ENCODE measurements around the gene POP4. TPM values are rescaled to one million over a fixed set of nuclear protein-coding genes. Genes with fewer than 3 reads are reported as not detected.
"Not testable (repeated sequence)": the region's sequence is repeated elsewhere in the genome, so short reads cannot be mapped to it uniquely, and the experiment has no call there.

Gene POP4
- 10 to 100 TPM; 59.9 to 64.5 (median 61.3) TPM for total RNA-seq

DNA sequence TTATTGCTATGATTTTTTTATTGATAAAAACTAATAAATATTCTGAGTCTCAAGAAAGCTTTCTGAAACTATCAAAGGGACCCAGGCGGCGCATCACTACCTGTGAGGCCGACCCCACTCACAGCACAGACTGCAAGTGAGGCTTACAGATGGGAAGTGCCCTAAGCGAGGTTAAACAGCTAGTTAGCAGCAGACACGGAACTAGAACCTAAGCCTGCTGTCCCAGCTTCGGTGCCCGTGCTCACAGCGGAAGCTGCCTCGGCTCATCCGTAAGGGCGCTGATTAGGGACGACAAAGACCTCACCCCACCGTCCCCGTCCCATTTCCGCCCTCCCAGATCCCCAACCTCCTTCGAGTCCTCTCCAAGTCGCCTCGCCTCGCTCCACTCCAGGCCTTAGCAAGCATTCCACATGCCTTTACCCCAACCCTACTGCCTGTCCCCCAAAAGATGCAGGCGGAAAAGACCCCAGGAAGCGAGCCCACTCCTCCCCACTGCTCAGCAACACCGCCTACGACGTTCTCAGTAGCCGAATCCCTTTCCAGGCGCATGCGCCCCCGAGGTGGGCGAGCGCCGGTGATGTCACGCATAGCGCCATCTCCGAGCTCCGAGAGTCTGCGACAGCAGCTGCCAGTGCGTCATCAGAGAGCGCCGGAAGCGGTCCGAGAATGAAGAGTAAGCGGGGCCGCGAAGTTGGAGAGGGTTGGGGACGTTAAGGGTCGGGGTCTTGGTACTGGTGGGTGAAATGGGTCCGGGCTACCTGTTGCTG, at the start of gene POP4:
TSS of gene POP4 (plus strand) at position 631 of the 767 bp plus-strand sequence. CDS start at position 667, 36 bp downstream.
- DNase-seq (peak; percentile 92 to 94), ATAC-seq (peak; percentile 92 to 94)
- intact Hi-C loops (cut with DNase I; ENCODE audit: low total_unique reads) (loop anchor here (1.0 to 10.0 kb wide), 4 partner anchors 110 to 337 kb away; partner anchors contain the start of genes CCNE1 and URI1), in situ Hi-C loops (cut with MboI; ENCODE audit: low sequenced_read_pairs in 4 of 4) (loop anchor here (5.0 to 25.0 kb wide), 4 partner anchors 106 to 394 kb away; partner anchors contain the start of genes C19orf12 (in 2 of the 4) and UQCRFS1 (in 2 of the 4))
- Histone ChIP-seq H3K27me3 (no peaks in the 10 kb centered on the region), H3K9me3 (no peaks in the 10 kb centered on the region), H3K36me3 (peaks cover 0 to 17% of the 10 kb centered on the region in 2 donors), H3K4me1 (peaks cover 25 to 28% of the 10 kb centered on the region in 2 donors), H3K27ac (peak within 1 kb of the TSS; percentile 89 to 97 (median 93)), H3K4me3 (peak within 1 kb of the TSS; percentile 75 to 99 (median 78))
- TF ChIP-seq POLR2A (IDR thresholded peaks at IDR 0.05), result peak; percentile 86 to 93
- TF ChIP-seq CTCF (IDR thresholded peaks at IDR 0.05 in 4 of 5, conservative IDR thresholded peaks at IDR 0.05 in 1 of 5), result peak in 1 of 5 experiments; percentile 37

GRCh38 chr19:29559110-29559509, 47.0 kb upstream of the POP4 start:
- intact Hi-C loops (cut with DNase I; ENCODE audit: low total_unique reads); in situ Hi-C loops (cut with MboI; ENCODE audit: low sequenced_read_pairs in 4 of 4): not testable (repeated sequence)

DNA sequence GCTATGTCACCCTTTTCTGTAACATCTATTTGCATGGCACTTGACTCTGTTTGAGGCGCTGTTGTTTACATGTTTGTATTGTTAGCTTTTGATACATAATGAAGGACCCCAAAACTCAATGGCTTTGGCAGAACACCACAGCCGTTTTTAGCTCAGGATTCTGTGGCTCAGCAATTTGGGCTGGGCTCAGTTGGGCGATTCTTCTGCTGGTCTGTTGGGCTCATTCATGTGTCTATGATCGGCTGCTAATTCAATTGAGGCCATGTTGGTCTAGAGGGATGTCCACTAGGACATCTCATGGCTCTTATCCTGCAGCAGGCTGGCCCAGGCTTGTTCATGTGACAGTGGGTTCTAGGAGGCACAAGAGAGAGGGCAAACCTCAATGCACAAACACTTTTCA, 46.3 kb upstream of the POP4 start:
- intact Hi-C loops (cut with DNase I; ENCODE audit: low total_unique reads), result no loop called here
- Histone ChIP-seq H3K4me3 (no peak overlapping the region), H3K36me3 (no peaks in the 10 kb centered on the region), H3K4me1 (no peaks in the 10 kb centered on the region), H3K27me3 (no peaks in the 10 kb centered on the region), H3K9me3 (no peaks in the 10 kb centered on the region), H3K27ac (no peak overlapping the region)
- DNase-seq, result no peak
- TF ChIP-seq CTCF (IDR thresholded peaks at IDR 0.05 in 4 of 5, conservative IDR thresholded peaks at IDR 0.05 in 1 of 5) (no peak), POLR2A (IDR thresholded peaks at IDR 0.05) (no peak)
- no peak for ATAC-seq
- in situ Hi-C loops (cut with MboI; ENCODE audit: low sequenced_read_pairs in 4 of 4), result no loop called here

More at GRCh38 chr19:29559110-29559509, 47.0 kb upstream of the POP4 start:
- DNase-seq, H3K27me3 ChIP-seq, H3K27ac ChIP-seq, ATAC-seq, H3K36me3 ChIP-seq, H3K4me3 ChIP-seq, H3K4me1 ChIP-seq, H3K9me3 ChIP-seq: not testable (repeated sequence)

DNA sequence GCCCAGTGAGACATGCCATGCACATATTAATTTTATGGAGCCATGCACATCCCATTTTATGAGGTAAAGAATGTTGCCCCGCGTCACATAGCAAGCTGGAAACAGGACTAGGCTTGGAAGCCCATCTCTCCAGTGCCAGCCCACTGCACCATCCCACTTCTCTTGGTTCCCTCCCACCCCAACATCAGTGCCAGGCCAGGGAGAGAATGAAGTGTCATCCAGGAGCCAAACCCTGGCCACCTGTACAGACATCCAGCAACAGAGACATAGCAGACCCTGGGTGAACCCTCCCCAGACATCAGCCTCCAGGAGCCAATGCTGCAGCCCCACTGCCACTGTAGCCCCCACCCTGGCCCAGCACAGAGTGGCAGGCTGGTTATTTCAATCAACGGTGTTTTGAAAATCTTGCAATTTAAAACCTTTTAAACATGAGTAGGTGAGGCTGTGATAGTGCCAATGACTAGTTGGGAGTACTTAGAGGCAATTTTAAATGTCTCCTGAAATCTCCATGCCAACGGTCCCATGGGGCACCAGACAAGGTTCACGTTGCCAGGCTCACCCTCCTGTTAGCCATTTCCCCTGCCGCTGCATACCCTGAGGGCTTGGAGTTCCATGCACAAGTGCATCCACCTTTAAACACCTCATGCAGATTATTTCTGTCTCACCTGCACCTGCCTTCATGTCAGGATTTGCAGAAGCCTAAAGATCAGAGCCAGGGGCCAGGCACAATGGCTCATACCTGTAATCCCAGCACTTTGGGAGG, 45.6 kb upstream of the POP4 start:
- Histone ChIP-seq H3K27ac (no peak overlapping the region), H3K4me3 (no peak overlapping the region), H3K4me1 (no peaks in the 10 kb centered on the region), H3K27me3 (no peaks in the 10 kb centered on the region), H3K9me3 (no peaks in the 10 kb centered on the region), H3K36me3 (no peaks in the 10 kb centered on the region)
- TF ChIP-seq CTCF (IDR thresholded peaks at IDR 0.05 in 4 of 5, conservative IDR thresholded peaks at IDR 0.05 in 1 of 5) (no peak), POLR2A (IDR thresholded peaks at IDR 0.05) (no peak)
- ATAC-seq (no peak), DNase-seq (no peak)
- in situ Hi-C loops (cut with MboI; ENCODE audit: low sequenced_read_pairs in 4 of 4) (no loop called here), intact Hi-C loops (cut with DNase I; ENCODE audit: low total_unique reads) (no loop called here)

DNA sequence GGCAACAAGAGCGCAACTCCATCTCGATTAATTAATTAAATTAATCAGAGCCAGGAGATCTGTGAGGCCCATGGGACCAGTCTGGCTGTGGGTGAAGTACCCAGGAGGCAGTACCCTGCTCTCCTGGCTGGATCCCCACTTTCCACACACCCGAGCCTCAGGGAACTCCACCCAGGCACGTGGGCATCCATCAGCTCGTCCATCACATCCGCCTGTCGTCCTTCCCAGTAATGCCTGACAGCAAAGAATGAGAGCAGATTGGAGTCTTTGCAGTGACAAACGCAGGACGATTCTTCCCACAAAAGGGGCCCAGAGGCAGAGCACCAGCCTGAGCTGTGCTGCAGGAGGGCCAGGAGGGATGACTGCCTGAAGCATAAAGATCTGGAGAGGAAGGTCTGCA, 44.5 kb upstream of the POP4 start:
- intact Hi-C loops (cut with DNase I; ENCODE audit: low total_unique reads), result no loop called here
- Histone ChIP-seq H3K27me3 (no peaks in the 10 kb centered on the region), H3K36me3 (no peaks in the 10 kb centered on the region), H3K27ac (no peak overlapping the region), H3K4me1 (no peaks in the 10 kb centered on the region), H3K4me3 (no peak overlapping the region), H3K9me3 (no peaks in the 10 kb centered on the region)
- in situ Hi-C loops (cut with MboI; ENCODE audit: low sequenced_read_pairs in 4 of 4), result no loop called here
- TF ChIP-seq CTCF (IDR thresholded peaks at IDR 0.05 in 4 of 5, conservative IDR thresholded peaks at IDR 0.05 in 1 of 5) (no peak), POLR2A (IDR thresholded peaks at IDR 0.05) (no peak)
- ATAC-seq (no peak), DNase-seq (no peak)
